ENCODE measurements around the gene GPN2.

DNA sequence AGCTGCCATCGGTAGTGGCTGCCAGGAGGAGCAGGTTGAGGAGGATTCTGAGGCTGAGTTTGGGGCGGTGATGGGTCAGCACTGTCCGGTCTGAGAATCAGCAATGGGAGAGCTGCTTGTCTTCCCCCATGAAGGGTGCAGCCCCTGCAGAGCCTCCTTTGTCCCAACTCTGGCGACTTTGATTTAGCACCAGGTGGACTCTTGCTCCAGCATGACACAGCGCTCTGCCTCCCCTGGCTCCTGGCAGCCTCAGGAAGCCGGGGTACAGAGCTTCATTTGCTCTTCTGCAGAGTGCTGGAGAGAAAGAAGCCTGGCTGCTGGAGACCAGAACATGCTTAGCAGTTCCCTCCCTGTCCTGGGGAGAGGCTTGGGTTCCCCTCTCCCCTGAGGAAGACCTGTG is 50.3 kb downstream of the GPN2 start:
- TF ChIP-seq, protein P1, sequence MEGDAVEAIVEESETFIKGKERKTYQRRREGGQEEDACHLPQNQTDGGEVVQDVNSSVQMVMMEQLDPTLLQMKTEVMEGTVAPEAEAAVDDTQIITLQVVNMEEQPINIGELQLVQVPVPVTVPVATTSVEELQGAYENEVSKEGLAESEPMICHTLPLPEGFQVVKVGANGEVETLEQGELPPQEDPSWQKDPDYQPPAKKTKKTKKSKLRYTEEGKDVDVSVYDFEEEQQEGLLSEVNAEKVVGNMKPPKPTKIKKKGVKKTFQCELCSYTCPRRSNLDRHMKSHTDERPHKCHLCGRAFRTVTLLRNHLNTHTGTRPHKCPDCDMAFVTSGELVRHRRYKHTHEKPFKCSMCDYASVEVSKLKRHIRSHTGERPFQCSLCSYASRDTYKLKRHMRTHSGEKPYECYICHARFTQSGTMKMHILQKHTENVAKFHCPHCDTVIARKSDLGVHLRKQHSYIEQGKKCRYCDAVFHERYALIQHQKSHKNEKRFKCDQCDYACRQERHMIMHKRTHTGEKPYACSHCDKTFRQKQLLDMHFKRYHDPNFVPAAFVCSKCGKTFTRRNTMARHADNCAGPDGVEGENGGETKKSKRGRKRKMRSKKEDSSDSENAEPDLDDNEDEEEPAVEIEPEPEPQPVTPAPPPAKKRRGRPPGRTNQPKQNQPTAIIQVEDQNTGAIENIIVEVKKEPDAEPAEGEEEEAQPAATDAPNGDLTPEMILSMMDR (conservative IDR thresholded peaks at IDR 0.05 in 1 of 2, IDR thresholded peaks at IDR 0.05 in 1 of 2; ENCODE audit: extremely low read depth in 1 of 2, insufficient read depth in 1 of 2, low read depth in 1 of 2, low read length in 2 of 2) = no peak
- TF ChIP-seq EZH2 (IDR thresholded peaks at IDR 0.05; ENCODE audit: borderline replicate concordance, low read length) = no peak

Measured in mammary epithelial cell (primary cell).